Omental fat pad (tissue), 4 donors: ENCODE measurements around the gene FALEC. TPM values are rescaled to one million over a fixed set of nuclear protein-coding genes. Genes with fewer than 3 reads are reported as not detected.
A peak's percentile ranks its signal among the peaks of the same experiment; 100 is the strongest.
"Not testable (repeated sequence)": the region's sequence is repeated elsewhere in the genome, so short reads cannot be mapped to it uniquely, and the experiment has no call there.

Experiments used
- ATAC-seq: fragments of 150-250 bp; one replicate; pipeline ENCODE4 v1.9.1; 2016; ENCODE audit warnings: mild to moderate bottlenecking, moderate library complexity; ENCODE audit not compliant: low FRiP score
- DNase-seq: peaks from one replicate; pipeline ENCODE4 v3.0.0-alpha.2; 2019; ENCODE audit warnings: low spot score
- total RNA-seq, 4 donors: library from RNA; depleted of rRNA; stranded (reverse); fragments of >200 nt; gene quantifications; one replicate each; pipeline ENCODE4 v1.1.0, GENCODE V29; 2016
- TF ChIP-seq, protein P1 (sequence below), 3 donors: fragments of 450-650 bp; IDR thresholded peaks; one replicate each; pipeline ENCODE4 v1.5.1; 2016 to 2017; ENCODE audit warnings: antibody characterized with exemption in 3 of 3, mild to moderate bottlenecking in 3 of 3, moderate library complexity in 2 of 3

FALEC gene
- total RNA-seq, 4 donors from 2014 or later, result not detected

DNA sequence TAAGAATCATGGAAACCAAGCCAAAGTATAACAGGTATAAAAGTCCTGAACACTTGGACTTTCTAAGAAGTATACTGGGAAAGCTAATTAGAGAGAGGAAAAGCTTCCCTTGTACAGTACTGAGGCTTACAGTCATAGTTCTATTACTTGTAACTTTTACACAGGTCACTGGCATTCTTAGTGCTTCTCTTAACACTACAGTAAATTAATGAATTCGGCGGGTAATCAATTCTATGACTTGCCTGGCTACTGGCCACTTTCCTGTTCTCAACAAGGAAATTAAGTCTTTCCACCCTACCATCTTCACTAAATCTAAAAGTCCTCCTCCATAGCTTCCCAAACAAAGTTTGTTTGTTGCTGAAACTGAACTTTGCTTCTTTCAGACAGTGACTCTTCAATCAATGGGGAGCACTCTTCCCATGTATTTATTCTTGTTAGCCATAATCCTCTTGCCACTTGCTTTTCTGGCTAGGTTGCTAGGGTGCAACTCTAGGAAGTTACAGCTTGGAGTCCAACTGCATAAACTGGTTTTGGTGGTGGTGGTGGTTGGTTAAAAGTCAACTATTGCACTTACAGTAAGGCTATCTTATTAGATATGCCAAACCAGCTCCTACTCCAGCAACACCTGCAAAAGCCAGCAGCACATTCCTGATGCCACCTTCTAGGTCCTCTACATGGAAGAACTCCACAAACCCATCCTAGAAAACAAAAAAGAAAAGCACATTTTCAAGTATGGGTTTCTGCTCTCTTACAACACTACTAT lies 61.4 kb downstream of the FALEC start:
- DNase-seq, result no peak

DNA sequence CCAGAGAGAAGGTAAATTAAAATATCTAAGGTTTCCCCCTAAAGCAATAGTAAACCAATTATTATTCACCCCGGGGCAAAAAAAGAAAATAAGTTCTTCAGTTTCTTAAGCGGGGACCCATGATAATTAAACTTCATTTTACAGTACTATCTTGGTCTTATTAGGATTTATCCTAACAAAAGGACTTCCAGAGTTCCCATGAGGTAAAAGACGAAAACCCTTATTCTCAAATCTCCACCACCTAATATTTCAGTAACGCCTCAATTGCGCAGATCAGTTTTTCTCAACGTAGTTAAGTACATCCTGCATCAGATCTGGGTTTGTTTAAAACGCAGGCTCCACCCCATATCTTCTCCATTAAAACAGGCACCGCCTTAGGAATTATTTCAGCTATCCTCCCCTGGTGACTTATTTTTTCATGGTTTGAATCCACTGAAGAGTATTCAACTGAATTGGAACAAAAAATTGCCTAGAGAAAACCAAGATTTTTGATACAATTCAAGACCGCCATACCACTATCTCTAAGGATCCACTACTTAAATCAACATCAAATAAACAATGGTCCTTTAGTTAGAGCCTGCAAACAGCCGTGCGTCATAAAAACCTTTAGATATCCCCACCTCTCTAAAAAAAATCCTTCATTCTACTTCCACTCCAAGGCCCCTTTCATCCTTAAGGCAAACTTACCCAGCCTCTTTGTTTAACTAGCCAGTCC lies 62.2 kb downstream of the FALEC start:
- DNase-seq (no peak), ATAC-seq (no peak)
- TF ChIP-seq, protein P1, sequence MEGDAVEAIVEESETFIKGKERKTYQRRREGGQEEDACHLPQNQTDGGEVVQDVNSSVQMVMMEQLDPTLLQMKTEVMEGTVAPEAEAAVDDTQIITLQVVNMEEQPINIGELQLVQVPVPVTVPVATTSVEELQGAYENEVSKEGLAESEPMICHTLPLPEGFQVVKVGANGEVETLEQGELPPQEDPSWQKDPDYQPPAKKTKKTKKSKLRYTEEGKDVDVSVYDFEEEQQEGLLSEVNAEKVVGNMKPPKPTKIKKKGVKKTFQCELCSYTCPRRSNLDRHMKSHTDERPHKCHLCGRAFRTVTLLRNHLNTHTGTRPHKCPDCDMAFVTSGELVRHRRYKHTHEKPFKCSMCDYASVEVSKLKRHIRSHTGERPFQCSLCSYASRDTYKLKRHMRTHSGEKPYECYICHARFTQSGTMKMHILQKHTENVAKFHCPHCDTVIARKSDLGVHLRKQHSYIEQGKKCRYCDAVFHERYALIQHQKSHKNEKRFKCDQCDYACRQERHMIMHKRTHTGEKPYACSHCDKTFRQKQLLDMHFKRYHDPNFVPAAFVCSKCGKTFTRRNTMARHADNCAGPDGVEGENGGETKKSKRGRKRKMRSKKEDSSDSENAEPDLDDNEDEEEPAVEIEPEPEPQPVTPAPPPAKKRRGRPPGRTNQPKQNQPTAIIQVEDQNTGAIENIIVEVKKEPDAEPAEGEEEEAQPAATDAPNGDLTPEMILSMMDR (IDR thresholded peaks at IDR 0.05), result no peak

More for the DNA sequence above, 61.4 kb downstream of the FALEC start:
- TF ChIP-seq, protein P1 (IDR thresholded peaks at IDR 0.05), result no peak
- ATAC-seq, result no peak

DNA sequence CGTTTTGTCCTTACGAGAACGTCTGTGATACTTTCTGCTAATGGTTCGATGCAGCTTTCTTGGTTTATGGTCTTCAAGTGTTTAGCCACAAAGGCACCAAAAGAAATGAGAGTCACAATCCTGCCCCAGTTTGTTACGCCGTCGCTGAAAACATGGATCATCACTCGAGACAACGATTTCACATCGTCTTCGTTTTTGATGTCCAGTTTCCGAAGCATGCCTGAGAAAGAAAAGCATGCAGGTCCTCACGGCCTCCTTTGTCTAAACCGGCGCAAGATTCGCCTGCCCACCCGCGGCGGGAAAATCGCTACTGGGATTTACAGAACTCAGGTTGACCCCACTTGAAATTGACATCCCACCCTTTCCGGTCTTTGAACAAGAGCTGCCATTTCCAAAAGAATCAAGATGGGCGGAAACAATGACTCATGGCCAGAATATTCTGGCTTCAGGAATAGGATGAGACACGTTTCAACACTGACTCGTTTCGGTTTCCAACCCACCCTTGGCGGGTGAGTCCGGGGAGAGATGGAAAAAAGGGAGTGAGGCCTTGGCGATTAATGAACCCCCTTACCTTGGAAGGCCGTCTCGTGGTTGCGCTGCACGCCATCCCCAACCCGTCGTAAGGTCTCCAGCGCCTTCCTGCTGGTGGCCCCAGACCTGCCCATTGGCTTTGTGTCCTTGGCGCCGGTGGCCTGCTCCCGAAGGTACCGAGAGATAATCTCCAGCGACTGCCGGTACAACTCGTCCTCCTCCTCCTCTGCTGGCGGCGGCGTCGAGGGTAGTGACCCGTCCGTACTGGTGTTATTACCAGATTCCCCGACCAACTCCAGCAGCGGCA lies 62.9 kb downstream of the FALEC start:
- TF ChIP-seq, protein P1 (IDR thresholded peaks at IDR 0.05), result no peak
- DNase-seq (no peak), ATAC-seq (no peak)

DNA sequence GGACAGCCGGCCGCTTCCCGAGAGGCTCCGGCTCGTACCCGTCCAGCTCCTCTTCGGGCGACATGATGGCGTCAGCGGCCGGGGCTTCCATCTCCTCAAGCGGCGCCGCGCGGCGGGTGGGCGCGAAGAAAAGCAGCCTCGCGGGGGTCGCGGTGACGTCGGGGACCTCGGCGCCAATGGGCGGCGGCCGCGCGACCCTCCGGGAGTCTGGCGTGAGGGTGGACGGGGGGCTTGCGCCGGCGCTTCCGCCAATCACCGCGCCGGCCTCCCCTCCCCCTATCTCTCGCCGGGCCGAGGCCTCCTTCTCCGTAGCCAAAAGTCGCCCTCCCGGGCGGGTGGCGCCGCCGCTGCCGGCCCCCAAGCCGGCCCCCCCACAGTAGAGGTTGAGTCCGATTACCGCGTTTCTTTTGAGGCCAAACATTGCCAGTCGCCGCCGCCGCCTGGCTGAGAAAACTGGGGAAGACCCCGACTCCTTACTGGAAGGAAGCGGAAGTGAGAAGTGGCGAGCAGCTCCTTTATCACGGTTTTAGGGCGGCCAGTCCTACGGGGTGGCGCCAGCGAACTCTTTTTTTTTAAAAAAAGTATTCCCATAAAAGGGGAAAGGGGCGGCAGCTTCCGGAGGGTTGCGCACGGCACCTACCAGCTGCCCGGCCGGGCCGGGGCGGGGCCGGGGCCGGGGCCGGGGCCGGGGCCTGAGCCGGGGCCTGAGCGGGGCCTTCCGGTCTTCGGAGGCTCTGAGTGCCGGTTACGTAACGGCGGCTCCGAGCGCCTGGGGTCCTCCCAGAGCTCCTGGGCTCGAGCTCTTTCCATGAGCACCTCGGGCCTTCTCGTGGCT lies 63.8 kb downstream of the FALEC start, which contains the start of gene MCL1:
MCL1 (minus strand) TSS at position 501 of the 835 bp plus-strand sequence; CDS start at position 421, 80 bp downstream.
- ATAC-seq (peak; percentile 88), DNase-seq (no peak)
- TF ChIP-seq, protein P1 (IDR thresholded peaks at IDR 0.05), result no peak

DNA sequence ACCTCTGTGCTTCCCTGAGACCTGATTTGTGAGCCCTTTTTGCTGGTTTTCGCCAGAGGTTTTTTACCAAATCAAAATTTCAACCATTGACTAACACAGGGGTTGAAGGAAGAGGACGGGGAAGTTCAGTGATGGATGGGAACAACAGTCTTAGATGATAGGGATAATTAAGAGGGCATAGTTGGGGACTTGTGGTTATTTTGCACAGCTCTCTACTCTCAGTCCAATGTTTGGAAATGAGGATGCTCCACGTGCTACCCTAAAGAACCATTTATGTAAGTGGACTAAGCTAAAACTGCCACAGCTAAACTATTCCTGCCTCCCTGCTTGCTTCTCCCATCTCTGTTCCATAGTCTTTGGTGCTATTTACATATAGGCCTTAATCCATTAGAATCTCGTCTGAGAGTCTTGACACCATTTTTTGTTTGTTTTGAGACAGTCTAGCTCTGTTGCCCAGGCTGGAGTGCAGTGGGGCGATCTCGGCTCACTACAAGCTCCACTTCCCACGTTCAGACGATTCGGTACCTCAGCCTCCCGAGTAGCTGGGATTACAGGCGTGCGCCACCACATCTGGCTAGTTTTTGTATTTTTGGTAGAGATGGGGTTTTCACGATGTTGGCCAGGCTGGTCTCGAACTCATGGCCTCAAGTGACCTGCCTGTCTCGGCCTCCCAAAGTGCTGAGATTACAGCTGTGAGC lies 64.5 kb downstream of the FALEC start:
- DNase-seq (no peak), ATAC-seq (peak; percentile 20)
- TF ChIP-seq, protein P1 (IDR thresholded peaks at IDR 0.05), result no peak

DNA sequence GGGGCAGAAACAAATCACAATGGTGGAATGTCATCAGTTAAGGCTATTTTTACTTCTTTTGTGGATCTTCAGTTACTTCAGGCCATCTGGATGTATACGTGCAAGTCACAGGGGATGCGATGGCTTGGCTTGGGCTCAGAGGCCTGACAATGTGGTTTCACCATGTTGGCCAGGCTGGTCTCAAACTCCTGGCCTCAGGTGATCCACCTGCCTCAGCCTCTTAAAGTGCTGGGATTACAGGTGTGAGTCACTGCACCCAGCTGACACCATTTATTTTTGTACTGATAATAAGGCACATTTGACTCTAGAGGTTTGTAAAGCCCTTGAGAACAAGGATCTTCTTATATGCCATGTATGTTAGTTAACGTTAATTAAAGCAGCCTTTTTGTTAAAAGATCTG lies 65.4 kb downstream of the FALEC start:
- DNase-seq, ATAC-seq: not testable (repeated sequence)

DNA sequence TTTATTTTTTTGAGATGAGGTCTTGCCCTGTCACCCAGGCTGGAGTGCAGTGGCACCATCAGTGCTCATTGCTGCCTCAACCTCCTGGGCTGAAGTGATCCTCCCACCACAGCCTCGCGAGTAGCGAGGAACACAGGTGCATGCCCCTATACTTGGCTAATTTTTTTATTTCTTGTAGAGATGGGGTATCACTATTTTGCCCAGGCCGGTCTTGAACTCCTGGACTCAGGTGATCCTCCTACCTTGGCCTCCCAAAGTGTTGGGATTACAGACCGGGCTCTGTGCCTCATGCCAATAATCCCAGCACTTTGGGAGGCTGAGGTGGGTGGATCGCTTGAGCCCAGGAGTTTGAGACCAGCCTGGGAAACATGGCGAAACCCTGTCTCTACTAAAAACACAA lies 65.9 kb downstream of the FALEC start:
- DNase-seq, ATAC-seq: not testable (repeated sequence)

DNA sequence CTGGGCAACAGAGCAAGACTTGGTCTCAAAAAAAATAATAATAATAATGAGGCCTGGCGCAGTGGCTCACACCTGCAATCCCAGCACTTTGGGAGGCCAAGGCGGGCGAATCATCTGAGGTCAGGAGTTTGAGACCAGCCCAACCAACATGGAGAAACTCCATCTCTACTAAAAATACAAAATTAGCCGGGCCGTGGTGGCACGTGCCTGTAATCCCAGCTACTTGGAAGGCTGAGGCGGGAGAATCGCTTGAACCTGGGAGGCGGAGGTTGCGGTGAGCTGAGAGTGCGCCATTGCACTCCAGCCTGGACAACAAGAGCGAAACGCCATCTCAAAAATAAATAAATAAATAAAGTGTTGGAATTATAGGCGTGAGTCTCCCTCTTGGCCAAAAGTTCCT lies 66.4 kb downstream of the FALEC start:
- not testable (repeated sequence) for ATAC-seq, DNase-seq
